DMS53 treated with DMSO at 0.1 percent for 48 hours (cell line): ENCODE data around the gene CUX1.

Experiments used
- DNase-seq: peaks from one replicate; lab custom pipeline; 2025; ENCODE audit not compliant: unreplicated experiment; lab: John Stamatoyannopoulos, UW

The CUX1 gene

DNA sequence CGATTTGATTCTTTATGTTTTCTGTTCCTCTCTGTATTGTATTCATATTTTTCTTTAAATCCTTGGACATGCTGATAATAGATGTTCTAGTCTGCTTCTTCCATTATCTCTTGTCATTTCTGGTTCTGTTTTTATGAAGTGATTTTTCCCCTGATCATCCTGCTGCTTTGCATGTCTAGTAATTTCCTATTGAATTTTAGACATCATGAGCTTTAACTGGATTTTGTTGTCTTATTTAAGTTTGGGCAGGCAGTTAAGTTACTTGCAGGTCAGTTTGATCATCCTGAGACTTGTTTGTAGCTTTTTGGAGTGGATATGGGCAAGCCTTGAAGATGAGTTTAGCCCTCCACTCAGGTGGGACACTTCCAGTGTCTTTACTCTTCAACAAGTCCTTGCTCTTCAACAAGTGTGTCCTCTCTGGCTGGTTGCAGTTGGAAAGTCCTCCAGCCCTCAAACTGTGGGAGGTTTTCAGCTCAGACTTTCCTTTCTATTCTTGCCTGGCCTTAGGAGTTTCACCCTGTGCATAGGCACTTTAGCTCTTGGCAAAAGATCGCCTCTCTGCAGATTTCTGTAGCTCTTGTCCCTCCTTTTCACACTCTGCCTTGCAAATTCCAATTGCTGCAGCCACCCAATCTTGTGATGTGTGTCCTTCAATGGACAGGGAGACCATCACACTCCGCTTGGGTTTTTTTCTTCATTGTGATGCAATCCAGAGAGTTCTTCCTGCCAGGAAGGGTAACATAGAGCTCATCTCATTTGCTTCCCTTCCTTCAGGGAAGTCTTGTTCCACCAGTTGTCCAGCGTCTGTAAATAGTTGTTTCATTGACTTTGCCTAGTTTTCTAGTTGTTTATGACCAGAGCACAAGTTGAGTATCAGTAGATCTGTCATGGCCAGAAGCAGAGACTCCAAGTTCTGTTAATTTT lies 272.0 kb downstream of the CUX1 start:
- DNase-seq, result no peak

GRCh38 chr7:102093599-102094315 lies 276.3 kb downstream of the CUX1 start:
- DNase-seq, result no peak

DNA sequence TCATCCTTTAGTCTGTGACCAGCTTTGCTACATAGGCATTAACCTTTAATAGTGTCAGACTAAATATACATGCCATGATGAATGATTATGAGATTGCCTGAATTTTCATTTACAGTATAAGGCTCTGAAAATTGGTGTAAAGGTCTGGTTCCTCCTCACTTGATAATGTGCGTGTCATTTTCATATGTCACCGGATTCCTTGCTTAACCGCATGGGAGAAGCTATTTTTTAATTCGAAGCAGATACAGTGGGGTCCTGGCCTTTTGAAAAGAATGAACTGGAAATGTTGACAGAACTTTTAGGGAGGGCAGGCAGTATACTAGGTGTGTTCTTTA lies 276.9 kb downstream of the CUX1 start:
- DNase-seq, result no peak

- DNase-seq, result no peak
Measured at GRCh38 chr7:102095321-102096011, 278.0 kb downstream of the CUX1 start.

- DNase-seq, result no peak
Measured at GRCh38 chr7:102096012-102096332, 278.5 kb downstream of the CUX1 start.

DNA sequence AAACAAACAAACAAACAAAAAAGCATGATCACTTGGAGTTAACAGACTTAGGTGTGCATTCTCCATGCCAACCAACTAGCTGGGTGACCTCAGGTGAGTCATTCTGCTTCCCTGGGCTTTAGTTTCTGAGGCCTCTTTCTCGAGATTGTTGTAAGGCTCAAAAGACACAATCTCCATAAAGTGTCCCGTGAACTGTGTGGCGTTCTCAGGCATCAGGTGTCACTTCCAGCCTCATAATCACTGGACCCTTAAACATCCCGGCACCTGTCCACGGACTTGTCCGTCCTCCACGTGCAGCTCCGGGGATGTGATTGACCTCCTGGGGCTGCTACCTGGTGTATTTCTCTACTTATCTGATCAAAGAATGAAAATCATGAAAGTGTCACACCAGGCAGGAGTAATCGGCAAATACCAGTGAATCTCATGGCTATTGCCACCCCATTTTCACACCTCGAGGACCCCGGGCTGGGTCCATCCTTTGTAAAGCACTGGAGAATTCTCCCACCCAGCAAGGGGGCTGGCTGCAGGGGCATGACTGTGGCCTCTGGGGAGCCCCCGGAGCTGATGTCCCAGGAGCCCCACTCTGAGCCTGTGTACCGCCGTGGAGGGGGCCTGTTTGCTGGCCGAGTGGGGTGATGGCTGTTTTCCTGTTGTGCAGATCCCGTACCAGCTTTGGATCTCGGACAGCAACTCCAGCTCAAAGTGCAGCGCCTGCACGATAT lies 279.4 kb downstream of the CUX1 start:
- DNase-seq, result no peak

DNA sequence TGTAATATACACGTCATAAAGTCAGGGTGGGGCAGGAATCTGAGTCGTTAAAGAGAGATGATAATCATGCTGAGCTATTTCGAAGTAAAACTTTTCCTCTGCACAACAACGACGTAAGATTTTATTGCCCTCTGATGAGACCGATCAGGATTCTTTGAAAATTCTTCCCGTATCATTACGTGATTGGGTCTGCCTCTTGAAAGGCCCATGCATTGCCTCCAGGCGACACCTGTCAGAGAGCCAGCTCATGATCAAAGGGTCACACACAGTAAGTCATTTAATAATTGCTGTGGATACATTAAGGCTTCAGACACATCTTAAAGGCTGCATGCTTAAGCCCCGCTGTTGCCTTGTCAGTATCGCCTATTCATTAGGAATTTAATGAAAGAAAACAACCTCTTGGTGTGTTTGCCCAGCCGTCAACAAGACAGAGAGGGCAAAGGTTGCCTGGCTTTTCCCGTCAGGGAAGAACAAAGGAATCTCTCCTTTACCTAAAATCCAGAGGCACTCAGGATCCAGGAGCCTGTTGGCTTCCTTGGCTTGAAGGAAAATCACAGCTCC lies 280.3 kb downstream of the CUX1 start:
- DNase-seq, result no peak

GRCh38 chr7:102098986-102099385 lies 281.6 kb downstream of the CUX1 start:
- DNase-seq, result no peak

GRCh38 chr7:102099474-102099873 lies 282.0 kb downstream of the CUX1 start:
- no peak for DNase-seq

- DNase-seq, result no peak
Measured at GRCh38 chr7:102101111-102101551, 283.7 kb downstream of the CUX1 start.

DNA sequence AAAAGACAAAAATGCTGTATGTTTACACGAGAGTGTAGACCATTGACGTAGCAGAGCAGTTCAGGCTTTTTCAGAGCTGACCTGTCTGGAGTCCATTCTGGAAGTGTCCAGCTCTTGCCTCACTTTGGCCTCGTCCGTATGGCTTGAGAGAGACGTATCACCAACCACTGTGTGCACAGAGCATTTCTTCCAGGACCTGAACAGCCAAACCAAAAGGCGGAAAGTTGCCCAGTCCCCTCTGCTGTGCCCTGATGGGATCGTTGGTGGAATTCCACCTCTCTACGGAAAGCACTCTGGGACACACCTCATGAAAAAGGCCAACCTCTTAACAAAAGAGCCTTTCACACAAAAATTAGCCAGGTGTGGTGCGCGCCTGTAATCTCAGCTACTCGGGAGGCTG lies 284.5 kb downstream of the CUX1 start:
- DNase-seq, result no peak

GRCh38 chr7:102103027-102103372 lies 285.6 kb downstream of the CUX1 start:
- DNase-seq, result no peak

GRCh38 chr7:102104245-102104644 lies 286.8 kb downstream of the CUX1 start:
- DNase-seq, result no peak

- DNase-seq, result no peak
Measured at GRCh38 chr7:102106625-102107024, 289.2 kb downstream of the CUX1 start.

- no peak for DNase-seq
Measured at GRCh38 chr7:102107474-102108104, 290.2 kb downstream of the CUX1 start.

DNA sequence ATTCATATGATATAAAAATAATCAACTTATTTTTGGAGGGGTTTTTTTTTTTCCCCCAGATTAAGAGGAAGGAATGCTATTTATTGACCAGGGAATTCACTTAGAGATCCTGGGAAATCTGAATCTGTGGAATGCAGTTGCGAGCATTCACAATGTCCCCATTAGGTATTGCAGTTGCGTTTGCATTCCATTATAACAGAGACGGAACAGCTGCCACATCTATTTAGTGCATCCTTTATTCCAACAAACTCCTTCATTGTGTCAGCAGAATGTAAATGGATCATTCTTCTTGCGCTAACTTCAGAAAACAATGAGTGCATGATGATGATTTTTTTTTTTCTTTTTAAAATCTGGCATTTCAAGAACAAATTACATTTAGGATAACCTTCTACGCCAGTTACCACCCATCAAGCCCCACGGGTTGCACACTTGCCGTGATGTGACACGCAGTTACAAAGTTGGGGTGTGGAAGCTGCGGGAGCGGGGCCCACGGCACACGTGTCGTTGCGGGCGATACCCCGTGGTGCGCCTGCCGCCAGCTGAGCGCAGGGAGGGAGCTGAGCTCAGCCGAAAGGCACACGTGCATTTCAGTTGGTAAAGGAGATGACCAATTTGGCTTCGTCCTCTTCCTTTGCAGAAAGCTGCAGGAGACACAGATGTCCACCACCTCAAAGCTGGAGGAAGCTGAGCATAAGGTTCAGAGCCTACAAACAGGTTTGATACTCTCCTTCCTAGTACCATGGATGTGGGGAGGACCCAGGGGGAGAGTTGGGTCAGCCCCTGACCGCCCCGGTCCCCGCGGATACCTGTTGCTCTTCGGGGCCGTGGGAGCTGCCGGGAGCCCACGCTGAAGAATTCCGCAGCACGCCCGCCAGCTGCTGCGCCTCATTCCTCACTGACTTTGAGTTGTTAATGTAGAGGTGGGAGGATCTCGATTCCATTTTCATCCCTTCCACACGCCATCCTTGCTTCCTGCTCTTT lies 293.9 kb downstream of the CUX1 start:
- no peak for DNase-seq

DNA sequence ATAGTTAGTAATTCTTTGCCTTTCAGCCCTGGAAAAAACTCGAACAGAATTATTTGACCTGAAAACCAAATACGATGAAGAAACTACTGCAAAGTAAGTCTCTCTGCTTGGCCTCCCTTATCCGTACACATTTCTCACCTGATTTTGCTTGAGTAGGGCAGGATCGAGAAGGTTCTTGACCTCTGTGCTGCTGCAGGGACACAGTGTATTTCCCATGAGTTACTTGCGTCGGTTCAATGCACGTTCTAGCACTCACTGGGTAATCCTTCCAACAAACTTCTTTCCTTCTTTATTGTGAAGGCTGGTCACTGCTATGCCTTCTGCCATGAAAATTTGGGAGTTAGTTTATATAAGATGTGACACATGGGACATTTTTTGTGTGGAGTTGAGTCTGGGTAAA lies 297.8 kb downstream of the CUX1 start:
- no peak for DNase-seq

GRCh38 chr7:102115931-102116330 lies 298.5 kb downstream of the CUX1 start:
- no peak for DNase-seq

DNA sequence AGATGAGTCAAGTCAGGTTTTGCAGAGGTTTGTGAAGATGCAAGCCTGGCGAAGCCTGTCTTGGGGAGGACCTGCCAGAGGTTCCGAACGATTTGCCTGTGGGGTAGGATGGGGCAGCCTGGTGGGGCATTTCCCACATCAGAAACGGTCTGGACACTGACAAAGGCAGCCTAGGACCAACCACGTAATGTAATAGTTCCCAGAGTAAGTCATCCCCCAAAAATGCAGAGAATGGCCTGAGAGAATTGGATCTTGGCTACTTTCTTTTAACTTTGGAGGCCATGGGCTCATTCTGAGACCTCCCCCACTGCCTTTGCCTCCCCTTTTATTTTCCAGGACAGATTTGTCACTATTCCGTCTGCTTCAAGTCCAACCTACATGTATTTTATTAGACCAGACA lies 300.3 kb downstream of the CUX1 start:
- DNase-seq, result no peak
